ENCODE results near the gene PIGZ.

DNA sequence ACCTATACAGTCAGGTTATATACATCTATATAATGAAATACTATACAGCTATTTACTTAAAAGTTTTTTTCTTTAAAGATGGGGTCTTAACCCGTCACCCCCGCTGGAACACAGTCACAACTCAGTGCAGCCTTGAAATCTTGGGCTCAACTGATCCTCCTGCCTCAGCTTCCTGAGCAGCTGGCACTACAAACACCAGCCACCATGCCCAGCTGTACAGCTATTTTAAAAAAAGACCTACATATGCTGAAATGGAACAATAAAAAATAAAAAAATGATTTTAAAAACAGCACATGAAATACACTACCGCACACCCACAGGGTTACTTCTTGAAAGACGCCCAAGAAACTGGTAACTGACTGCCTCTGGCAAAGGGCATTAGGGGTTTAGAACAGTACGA, 30.1 kb downstream of the PIGZ start:
- TF ChIP-seq CTCF (IDR thresholded peaks at IDR 0.05 in 2 of 3, conservative IDR thresholded peaks at IDR 0.05 in 1 of 3; ENCODE audit: borderline replicate concordance in 1 of 3, insufficient read depth in 1 of 3, low read depth in 2 of 3, low read length in 2 of 3), result no peak
- TF ChIP-seq, protein P1, sequence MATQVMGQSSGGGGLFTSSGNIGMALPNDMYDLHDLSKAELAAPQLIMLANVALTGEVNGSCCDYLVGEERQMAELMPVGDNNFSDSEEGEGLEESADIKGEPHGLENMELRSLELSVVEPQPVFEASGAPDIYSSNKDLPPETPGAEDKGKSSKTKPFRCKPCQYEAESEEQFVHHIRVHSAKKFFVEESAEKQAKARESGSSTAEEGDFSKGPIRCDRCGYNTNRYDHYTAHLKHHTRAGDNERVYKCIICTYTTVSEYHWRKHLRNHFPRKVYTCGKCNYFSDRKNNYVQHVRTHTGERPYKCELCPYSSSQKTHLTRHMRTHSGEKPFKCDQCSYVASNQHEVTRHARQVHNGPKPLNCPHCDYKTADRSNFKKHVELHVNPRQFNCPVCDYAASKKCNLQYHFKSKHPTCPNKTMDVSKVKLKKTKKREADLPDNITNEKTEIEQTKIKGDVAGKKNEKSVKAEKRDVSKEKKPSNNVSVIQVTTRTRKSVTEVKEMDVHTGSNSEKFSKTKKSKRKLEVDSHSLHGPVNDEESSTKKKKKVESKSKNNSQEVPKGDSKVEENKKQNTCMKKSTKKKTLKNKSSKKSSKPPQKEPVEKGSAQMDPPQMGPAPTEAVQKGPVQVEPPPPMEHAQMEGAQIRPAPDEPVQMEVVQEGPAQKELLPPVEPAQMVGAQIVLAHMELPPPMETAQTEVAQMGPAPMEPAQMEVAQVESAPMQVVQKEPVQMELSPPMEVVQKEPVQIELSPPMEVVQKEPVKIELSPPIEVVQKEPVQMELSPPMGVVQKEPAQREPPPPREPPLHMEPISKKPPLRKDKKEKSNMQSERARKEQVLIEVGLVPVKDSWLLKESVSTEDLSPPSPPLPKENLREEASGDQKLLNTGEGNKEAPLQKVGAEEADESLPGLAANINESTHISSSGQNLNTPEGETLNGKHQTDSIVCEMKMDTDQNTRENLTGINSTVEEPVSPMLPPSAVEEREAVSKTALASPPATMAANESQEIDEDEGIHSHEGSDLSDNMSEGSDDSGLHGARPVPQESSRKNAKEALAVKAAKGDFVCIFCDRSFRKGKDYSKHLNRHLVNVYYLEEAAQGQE (IDR thresholded peaks at IDR 0.05; ENCODE audit: low read depth), result no peak
- no peak for TF ChIP-seq SIN3A (IDR thresholded peaks at IDR 0.05; ENCODE audit: low read depth)
- TF ChIP-seq JUND (IDR thresholded peaks at IDR 0.05), result no peak
- TF ChIP-seq EZH2 (IDR thresholded peaks at IDR 0.05), result no peak
- TF ChIP-seq POLR2AphosphoS5 (IDR thresholded peaks at IDR 0.05; ENCODE audit: low read depth, low read length), result no peak
- no peak for TF ChIP-seq POLR2A (IDR thresholded peaks at IDR 0.05; ENCODE audit: borderline replicate concordance, extremely low read depth, insufficient read depth, insufficient read length)
- TF ChIP-seq FOSL1 (IDR thresholded peaks at IDR 0.05; ENCODE audit: low read depth), result no peak
- no peak for TF ChIP-seq EGR1 (IDR thresholded peaks at IDR 0.05; ENCODE audit: low read depth)
- TF ChIP-seq, protein P2, sequence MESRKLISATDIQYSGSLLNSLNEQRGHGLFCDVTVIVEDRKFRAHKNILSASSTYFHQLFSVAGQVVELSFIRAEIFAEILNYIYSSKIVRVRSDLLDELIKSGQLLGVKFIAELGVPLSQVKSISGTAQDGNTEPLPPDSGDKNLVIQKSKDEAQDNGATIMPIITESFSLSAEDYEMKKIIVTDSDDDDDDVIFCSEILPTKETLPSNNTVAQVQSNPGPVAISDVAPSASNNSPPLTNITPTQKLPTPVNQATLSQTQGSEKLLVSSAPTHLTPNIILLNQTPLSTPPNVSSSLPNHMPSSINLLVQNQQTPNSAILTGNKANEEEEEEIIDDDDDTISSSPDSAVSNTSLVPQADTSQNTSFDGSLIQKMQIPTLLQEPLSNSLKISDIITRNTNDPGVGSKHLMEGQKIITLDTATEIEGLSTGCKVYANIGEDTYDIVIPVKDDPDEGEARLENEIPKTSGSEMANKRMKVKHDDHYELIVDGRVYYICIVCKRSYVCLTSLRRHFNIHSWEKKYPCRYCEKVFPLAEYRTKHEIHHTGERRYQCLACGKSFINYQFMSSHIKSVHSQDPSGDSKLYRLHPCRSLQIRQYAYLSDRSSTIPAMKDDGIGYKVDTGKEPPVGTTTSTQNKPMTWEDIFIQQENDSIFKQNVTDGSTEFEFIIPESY (IDR thresholded peaks at IDR 0.05; ENCODE audit: extremely low read depth, insufficient replicate concordance, low read length), result no peak
- no peak for TF ChIP-seq YY1 (IDR thresholded peaks at IDR 0.05; ENCODE audit: extremely low read depth, insufficient replicate concordance, low read depth, low read length)
- TF ChIP-seq, protein P3, sequence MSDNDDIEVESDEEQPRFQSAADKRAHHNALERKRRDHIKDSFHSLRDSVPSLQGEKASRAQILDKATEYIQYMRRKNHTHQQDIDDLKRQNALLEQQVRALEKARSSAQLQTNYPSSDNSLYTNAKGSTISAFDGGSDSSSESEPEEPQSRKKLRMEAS (IDR thresholded peaks at IDR 0.05), result no peak

All from HCT116 (cell line).